H1 (cell line): Measurements from ENCODE around the gene TMPRSS3.

Source experiments
- CREB1 ChIP-seq: IDR thresholded peaks from 2 replicates; pipeline ENCODE4 v1.6.1; 2012; ENCODE audit warnings: inconsistent platforms
- HDAC6 ChIP-seq: IDR thresholded peaks from one replicate; pipeline ENCODE4 v1.7.1; 2012; ENCODE audit warnings: low read depth, mild to moderate bottlenecking, inconsistent platforms, low read length, moderate library complexity
- KDM5A ChIP-seq: fragments of 200-600 bp; IDR thresholded peaks from 2 replicates; pipeline ENCODE4 v1.7.1; 2012; ENCODE audit warnings: mild to moderate bottlenecking, low read length, inconsistent platforms, mixed read lengths
- POLR2A ChIP-seq, 2 experiments: IDR thresholded peaks; 1 replicate in 1 of 2; 2 replicates in 1 of 2; pipeline ENCODE4 v1.6.1; 2011; ENCODE audit warnings: low read depth in 2 of 2, low read length in 2 of 2, mild to moderate bottlenecking in 2 of 2; ENCODE audit errors: control extremely low read depth in 1 of 2
- RAD21 ChIP-seq, 2 experiments: IDR thresholded peaks in 1 of 2; conservative IDR thresholded peaks in 1 of 2; 2 replicates each; pipeline ENCODE4 v1.6.1; 2011; ENCODE audit warnings: low read depth in 2 of 2, low read length in 2 of 2, improper control_type of control experiment in 1 of 2, inconsistent platforms in 1 of 2, mild to moderate bottlenecking in 1 of 2, moderate library complexity in 1 of 2
- SP1 ChIP-seq: IDR thresholded peaks from 2 replicates; pipeline ENCODE4 v1.6.1; 2011; ENCODE audit warnings: low read depth, low read length
- ZNF274 ChIP-seq: IDR thresholded peaks from 2 replicates; pipeline ENCODE4 v1.7.0; 2012; ENCODE audit warnings: low read length, borderline replicate concordance; ENCODE audit errors: extremely low read depth
- TF ChIP-seq, protein P1 (sequence below): IDR thresholded peaks from 2 replicates; pipeline ENCODE4 v1.6.1; 2012; ENCODE audit warnings: low read length, inconsistent platforms
- TF ChIP-seq, protein P2 (sequence below), 3 experiments: IDR thresholded peaks; 1 replicate in 2 of 3; 2 replicates in 1 of 3; pipeline versions ENCODE4 v1.5.1 to v1.6.1; 2011; ENCODE audit warnings: low read length in 3 of 3, mild to moderate bottlenecking in 3 of 3, inconsistent platforms in 2 of 3, low read depth in 1 of 3, moderate library complexity in 1 of 3; ENCODE audit not compliant: insufficient read depth in 1 of 3; ENCODE audit errors: control extremely low read depth in 1 of 3

DNA sequence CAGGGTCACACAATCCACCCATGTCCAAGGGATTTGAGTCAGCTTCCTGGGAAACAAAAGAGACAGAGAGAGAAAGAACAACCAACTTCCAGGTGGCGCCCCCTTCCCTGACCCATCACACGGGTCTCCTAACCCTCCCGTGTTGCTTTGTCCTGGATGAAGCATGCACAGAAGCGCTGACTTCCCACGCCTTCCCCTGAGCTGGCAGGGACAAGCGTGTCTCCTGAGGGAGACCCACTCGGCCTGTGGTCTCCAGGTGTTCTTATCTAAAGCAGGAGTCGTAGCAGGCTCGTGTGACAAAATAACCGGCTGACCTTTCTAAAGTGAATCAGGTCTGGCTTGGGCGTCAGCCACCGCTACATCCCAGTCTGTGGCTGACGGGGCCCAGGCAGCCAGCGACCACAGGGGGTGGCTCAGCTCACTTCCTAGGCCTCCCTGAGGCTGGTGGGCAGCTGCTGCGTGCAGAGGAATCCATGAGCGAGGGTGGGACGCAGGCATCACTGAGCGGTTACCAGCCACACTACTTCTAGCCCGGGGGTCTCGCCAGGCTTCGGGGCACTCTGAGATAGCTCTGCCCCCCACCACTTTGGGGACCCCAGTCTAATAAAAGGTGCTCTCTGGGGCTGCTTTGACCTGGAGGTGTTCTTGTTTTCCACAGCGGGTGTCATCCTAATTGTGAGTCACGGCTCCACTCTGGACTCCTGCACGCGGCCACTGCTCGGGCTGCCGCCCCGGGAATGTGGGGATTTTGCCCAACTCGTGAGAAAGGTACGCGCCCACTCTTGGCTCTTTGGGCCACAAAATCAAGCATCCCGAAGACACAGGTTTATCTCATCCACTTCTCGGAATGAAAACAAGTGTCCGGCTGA is 48.3 kb upstream of the TMPRSS3 start:
- TF ChIP-seq CREB1 (no peak), HDAC6 (no peak), POLR2A (IDR thresholded peaks at IDR 0.05; ENCODE audit: control extremely low read depth in 1 of 2, low read depth in 2 of 2, low read length in 2 of 2) (no peak), KDM5A (no peak), ZNF274 (no peak), RAD21 (IDR thresholded peaks at IDR 0.05 in 1 of 2, conservative IDR thresholded peaks at IDR 0.05 in 1 of 2; ENCODE audit: low read depth in 2 of 2, low read length in 2 of 2) (no peak), SP1 (no peak)
- TF ChIP-seq, protein P1, sequence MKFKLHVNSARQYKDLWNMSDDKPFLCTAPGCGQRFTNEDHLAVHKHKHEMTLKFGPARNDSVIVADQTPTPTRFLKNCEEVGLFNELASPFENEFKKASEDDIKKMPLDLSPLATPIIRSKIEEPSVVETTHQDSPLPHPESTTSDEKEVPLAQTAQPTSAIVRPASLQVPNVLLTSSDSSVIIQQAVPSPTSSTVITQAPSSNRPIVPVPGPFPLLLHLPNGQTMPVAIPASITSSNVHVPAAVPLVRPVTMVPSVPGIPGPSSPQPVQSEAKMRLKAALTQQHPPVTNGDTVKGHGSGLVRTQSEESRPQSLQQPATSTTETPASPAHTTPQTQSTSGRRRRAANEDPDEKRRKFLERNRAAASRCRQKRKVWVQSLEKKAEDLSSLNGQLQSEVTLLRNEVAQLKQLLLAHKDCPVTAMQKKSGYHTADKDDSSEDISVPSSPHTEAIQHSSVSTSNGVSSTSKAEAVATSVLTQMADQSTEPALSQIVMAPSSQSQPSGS, result no peak
- TF ChIP-seq, protein P2, sequence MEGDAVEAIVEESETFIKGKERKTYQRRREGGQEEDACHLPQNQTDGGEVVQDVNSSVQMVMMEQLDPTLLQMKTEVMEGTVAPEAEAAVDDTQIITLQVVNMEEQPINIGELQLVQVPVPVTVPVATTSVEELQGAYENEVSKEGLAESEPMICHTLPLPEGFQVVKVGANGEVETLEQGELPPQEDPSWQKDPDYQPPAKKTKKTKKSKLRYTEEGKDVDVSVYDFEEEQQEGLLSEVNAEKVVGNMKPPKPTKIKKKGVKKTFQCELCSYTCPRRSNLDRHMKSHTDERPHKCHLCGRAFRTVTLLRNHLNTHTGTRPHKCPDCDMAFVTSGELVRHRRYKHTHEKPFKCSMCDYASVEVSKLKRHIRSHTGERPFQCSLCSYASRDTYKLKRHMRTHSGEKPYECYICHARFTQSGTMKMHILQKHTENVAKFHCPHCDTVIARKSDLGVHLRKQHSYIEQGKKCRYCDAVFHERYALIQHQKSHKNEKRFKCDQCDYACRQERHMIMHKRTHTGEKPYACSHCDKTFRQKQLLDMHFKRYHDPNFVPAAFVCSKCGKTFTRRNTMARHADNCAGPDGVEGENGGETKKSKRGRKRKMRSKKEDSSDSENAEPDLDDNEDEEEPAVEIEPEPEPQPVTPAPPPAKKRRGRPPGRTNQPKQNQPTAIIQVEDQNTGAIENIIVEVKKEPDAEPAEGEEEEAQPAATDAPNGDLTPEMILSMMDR (IDR thresholded peaks at IDR 0.05; ENCODE audit: control extremely low read depth in 1 of 3, insufficient read depth in 1 of 3, low read depth in 1 of 3, low read length in 3 of 3), result no peak
